GM21390 (cell line): ENCODE data around the gene LPO.

Source experiments
- ATAC-seq: cut with Tn5 transposase; IDR thresholded peaks from one replicate; pipeline ENCODE4 v1.9.1; 2021; ENCODE audit not compliant: unreplicated experiment

Gene LPO

DNA sequence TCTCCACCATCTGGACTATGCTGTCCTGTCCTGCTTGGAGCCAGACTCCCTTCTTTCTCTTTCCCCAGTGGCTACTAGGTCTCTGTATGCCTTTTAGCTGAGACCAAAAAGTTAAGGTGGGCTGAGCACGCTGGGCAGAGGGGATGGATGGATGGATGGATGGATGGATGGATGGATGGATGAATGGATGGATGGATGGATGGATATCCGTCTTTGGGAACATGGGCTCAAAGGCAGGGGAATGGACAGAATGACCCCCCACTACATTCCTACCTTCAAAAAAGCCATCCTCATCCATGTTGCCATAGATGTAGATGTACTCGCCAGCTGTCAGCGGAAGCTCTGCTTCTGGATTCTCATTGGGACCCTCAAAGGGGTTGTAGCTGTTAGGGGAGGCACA, 77.4 kb downstream of the LPO start:
- ATAC-seq, result no peak

DNA sequence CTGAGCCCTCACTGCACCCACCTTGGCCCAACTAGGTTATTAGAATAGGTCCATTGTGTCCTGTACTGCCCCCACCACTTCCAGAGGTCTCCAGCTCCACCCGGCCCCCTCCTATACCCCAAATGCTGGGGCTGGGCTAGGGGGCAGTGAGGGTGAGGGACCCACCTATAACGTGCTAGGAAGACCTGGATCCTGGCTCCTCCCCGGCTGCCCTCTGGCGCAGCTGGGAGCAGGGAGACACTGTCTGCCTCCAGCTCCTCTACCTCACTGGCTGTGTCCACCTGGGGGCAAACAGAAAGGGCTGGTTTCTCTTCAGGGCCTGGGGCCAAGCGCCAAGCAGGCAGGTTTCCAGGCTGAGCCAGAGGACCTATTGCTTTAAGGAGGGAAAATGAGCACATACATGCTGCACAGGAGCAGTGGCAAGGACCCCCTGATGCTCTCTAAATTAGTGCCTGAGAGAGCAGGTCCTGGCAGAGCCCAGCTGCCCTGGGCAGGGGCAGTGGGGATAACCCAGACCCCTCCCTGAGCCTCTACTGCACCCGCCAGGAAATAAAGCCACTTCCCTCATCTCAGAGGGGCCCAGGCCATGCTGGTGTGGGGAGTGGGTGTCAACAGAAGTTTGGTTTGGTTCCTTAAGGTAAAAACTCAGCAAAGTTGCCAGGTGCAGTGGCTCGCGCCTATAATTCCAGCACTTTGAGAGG, 78.0 kb downstream of the LPO start:
- ATAC-seq, result no peak

GRCh38 chr17:58317421-58318064, 79.2 kb downstream of the LPO start:
- no peak for ATAC-seq

DNA sequence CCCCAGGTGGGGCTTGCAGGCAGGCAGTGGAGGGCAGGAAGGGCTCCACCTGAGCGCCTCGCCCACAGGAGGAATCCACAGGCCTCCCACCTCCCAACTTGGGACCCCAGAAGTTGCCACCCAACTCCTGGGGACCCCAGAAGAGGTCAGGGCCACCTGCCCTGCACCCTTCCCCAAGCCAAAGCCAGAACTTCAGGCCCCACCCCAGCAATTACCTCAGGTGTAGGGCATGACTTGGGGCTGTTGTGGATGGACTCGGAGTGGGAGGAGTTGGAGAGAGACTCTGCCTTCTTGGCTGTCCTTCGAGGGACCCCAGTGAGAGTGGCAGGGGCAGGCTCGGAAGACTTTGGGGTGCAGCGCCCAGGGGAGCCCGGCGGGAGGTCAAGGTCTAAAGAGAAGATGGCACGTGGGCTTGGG, 79.7 kb downstream of the LPO start:
- ATAC-seq, result no peak
